Karpas-422 (cell line): Measurements from ENCODE around the gene ZNF710. TPM values are rescaled to one million over a fixed set of nuclear protein-coding genes. Genes with fewer than 3 reads are reported as not detected.
A peak's percentile ranks its signal among the peaks of the same experiment; 100 is the strongest.

Experiments
- DNase-seq: peaks from one replicate; pipeline ENCODE4 v3.0.0-alpha.2; 2015
- H2AFZ ChIP-seq: fragments of 200-600 bp; sonication (generic); 2 replicates; pipeline ENCODE4 v1.6.1; 2014; ENCODE audit warnings: antibody characterized with exemption, low read length, mixed read lengths
- H3K27ac ChIP-seq: fragments of 200-600 bp; sonication (generic); 2 replicates; pipeline ENCODE4 v1.5.1; 2014; ENCODE audit warnings: mild to moderate bottlenecking, low read length, moderate library complexity
- H3K27me3 ChIP-seq: fragments of 200-600 bp; sonication (generic); 2 replicates; pipeline ENCODE4 v1.6.1; 2014; ENCODE audit warnings: low read length, mixed read lengths
- H3K36me3 ChIP-seq: fragments of 200-600 bp; sonication (generic); 2 replicates; pipeline ENCODE4 v1.6.1; 2014; ENCODE audit warnings: low read length, mixed read lengths; ENCODE audit not compliant: insufficient read depth
- H3K4me1 ChIP-seq: fragments of 200-600 bp; sonication (generic); 2 replicates; pipeline ENCODE4 v1.6.1; 2014; ENCODE audit warnings: mild to moderate bottlenecking, low read length, mixed read lengths
- H3K4me2 ChIP-seq: fragments of 200-600 bp; sonication (generic); 2 replicates; pipeline ENCODE4 v1.6.1; 2014; ENCODE audit warnings: low read length, low read depth, mild to moderate bottlenecking; ENCODE audit not compliant: poor library complexity, severe bottlenecking
- H3K4me3 ChIP-seq: fragments of 200-600 bp; sonication (generic); 2 replicates; pipeline ENCODE4 v1.5.1; 2014; ENCODE audit warnings: mild to moderate bottlenecking, antibody characterized with exemption, low read length, mixed read lengths
- H3K79me2 ChIP-seq: fragments of 200-600 bp; sonication (generic); 2 replicates; pipeline ENCODE4 v1.6.1; 2014; ENCODE audit warnings: mild to moderate bottlenecking, low read length, mixed read lengths
- H3K9ac ChIP-seq: fragments of 200-600 bp; sonication (generic); 2 replicates; pipeline ENCODE4 v1.6.0; 2014; ENCODE audit warnings: low read length
- H3K9me2 ChIP-seq: fragments of 200-600 bp; sonication (generic), shearing (Covaris generic); replicated peaks from 2 replicates; pipeline ENCODE4 v1.6.0; 2014; ENCODE audit warnings: mild to moderate bottlenecking, low read length, moderate library complexity; ENCODE audit not compliant: insufficient read depth
- H3K9me3 ChIP-seq: fragments of 300-700, 200-600 bp; sonication (generic); 2 replicates; pipeline ENCODE4 v1.6.1; 2014; ENCODE audit warnings: low read length, mixed read lengths
- H4K20me1 ChIP-seq: fragments of 200-600 bp; sonication (generic); 2 replicates; pipeline ENCODE4 v1.6.1; 2014; ENCODE audit warnings: mild to moderate bottlenecking, antibody characterized with exemption, low read length, low read depth; ENCODE audit not compliant: insufficient read depth
- total RNA-seq: library from RNA; depleted of rRNA; stranded (reverse); fragments of >200 nt; shearing (Covaris generic); gene quantifications from 2 replicates; pipeline ENCODE4 v1.2.3, GENCODE V29; 2014; ENCODE audit warnings: low replicate concordance

Gene ZNF710
- total RNA-seq, 1 experiment from 2014 or later = 25.2 TPM

DNA sequence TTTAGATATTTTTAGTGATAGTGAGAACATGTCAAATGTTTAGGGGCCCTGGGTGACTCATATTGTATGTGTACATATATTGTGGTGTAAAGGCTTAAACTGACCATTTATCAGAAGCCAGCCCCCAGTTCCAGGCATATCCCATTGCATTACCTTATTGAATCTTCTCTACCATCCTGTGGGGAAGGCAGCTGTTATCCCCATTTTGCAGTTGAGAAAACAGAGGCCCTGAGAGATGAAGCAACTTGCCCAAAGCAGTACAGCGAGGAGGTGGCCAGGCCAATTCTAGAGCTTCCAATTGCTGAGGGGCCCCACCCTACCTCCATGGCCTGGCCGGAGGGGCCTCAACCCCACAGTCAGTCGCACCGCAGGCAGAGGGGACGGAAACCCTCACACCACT is 47.9 kb downstream of the ZNF710 start:
- no peaks in the 10 kb centered on the region for H3K9me3 ChIP-seq
- H3K27me3 ChIP-seq = no peaks in the 10 kb centered on the region
- H3K9me2 ChIP-seq = no peaks in the 10 kb centered on the region
- no peaks in the 10 kb centered on the region for H4K20me1 ChIP-seq
- no peak overlapping the region for H2AFZ ChIP-seq
- DNase-seq = peak; percentile 39
- H3K4me3 ChIP-seq = no peak overlapping the region
- peak overlapping the region; percentile 96 for H3K27ac ChIP-seq
- no peak overlapping the region for H3K4me2 ChIP-seq
- H3K9ac ChIP-seq = no peak overlapping the region
- peaks cover 54% of the 10 kb centered on the region for H3K4me1 ChIP-seq
- no peaks in the 10 kb centered on the region for H3K36me3 ChIP-seq
- H3K79me2 ChIP-seq = peaks cover 88% of the 10 kb centered on the region

DNA sequence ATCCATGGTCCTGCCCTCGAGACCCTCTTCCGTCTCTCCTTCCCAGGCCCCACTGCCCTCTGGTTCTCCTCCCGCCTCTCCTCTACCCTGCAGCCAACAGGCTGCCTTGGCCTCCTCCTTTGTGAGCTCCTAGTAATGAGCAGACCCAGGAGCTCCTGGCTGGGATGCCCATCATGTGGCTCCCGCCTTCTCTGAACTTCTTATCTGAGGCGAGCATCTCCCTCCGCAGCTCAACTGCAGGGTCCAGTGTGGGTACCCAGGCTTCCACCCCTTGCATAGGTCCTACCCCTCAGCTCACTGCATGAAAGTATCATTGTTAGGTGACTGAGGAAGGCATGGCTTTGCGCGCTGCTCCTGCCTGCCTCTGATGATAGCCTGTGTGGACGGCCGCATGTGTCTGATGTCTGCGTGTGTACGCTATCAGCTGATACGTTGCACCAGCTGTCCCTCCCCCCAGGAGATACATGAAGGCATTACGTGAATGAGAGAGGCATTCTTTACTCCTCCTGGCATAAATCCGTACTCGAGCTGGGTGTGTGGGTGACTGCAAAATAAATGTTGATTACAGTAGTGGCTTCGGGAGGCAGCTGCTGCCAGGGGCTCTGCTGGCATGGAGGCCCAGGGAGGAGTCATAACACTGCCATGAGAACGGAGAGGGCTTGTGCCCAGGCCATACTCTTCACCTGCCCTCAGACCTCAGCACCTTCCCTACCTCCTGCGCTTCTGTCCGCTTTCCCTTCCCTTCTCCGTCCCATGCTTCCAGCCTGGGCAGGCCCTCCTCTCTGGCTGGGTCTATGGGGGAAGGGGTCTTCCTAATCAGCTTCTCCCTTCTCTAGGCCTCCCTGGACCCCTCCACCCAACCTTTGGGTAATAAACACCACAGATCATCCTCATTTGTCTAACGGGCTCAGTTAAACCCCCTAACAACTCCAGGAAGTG is 48.8 kb downstream of the ZNF710 start:
- Histone ChIP-seq H3K27me3 (no peaks in the 10 kb centered on the region), H2AFZ (no peak overlapping the region), H3K79me2 (peaks cover 88% of the 10 kb centered on the region), H3K27ac (peak overlapping the region; percentile 9; the same call in 1 of the 2 replicates), H4K20me1 (no peaks in the 10 kb centered on the region), H3K9me2 (no peaks in the 10 kb centered on the region), H3K9ac (no peak overlapping the region), H3K4me3 (no peak overlapping the region), H3K9me3 (no peaks in the 10 kb centered on the region), H3K36me3 (no peaks in the 10 kb centered on the region), H3K4me1 (peaks cover 50% of the 10 kb centered on the region), H3K4me2 (no peak overlapping the region)
- no peak for DNase-seq

DNA sequence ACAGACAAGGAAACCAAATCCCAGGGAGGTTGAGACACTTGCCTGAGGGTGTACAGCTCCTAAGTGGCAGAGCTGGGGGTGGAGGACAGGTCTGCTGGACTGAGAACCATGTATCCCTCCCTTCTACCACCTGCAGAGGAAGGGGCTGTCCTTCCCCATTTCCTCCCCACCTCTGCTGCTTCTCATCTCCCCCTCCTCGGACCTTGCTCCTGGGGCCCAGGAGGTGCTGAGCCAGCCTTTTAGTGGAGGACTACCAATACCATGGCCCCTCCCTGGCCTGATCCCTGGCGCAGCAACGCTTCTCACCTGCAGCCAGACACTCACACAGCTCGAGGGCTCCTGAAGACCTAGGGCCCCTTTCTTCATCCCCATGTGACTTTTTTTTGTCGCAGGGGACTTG is 50.8 kb downstream of the ZNF710 start:
- Histone ChIP-seq H2AFZ (no peak overlapping the region), H3K79me2 (peaks cover 84% of the 10 kb centered on the region), H3K36me3 (no peaks in the 10 kb centered on the region), H3K9ac (no peak overlapping the region), H3K4me1 (peaks cover 37% of the 10 kb centered on the region), H3K4me2 (no peak overlapping the region), H3K27me3 (no peaks in the 10 kb centered on the region), H3K4me3 (no peak overlapping the region), H4K20me1 (no peaks in the 10 kb centered on the region), H3K27ac (no peak overlapping the region), H3K9me3 (no peaks in the 10 kb centered on the region), H3K9me2 (no peaks in the 10 kb centered on the region)
- DNase-seq = no peak

DNA sequence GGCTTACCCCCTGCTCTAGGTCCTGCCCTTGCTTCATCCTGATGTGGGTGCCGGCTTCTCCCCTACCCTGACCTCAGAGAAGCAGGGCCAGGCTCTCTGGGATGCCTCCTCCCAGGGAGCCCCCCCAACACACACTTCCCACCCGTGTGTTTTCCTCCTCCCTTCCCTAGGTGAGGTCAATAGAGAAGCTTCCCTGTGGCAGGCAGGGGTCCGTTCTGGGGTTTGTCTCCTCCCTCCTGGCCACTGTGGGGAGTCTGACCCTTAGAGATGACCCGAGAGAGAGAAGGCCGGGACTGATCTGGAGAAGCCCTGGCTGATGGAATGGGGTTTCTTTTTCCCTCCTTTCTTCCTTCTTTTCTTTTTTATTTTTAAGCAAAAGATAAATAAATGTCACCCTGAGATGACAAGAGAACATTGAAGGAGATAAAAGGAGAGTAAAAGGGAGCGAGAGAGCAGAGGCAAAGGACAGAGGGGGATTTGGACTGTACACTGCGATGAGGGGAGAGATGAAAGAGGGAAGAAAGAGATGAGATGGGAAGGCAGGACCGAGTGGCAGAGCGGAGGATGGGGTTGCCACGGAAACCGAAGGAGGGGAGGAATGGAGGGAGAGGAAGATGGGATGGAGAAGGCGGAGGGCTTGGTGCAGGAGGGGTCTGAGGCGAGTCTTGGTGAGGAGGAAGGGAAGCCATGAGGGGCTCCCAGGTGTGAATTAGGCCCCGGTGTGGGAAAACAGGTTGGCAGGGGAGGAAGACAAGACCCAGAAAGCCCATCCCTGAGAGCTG is 52.8 kb downstream of the ZNF710 start:
- Histone ChIP-seq H2AFZ (no peak overlapping the region), H3K4me1 (peaks cover 37% of the 10 kb centered on the region), H3K36me3 (no peaks in the 10 kb centered on the region), H3K9me3 (no peaks in the 10 kb centered on the region), H3K79me2 (peaks cover 71% of the 10 kb centered on the region), H4K20me1 (no peaks in the 10 kb centered on the region), H3K9ac (no peak overlapping the region), H3K27ac (peak overlapping the region; percentile 22; the same call in 1 of the 2 replicates), H3K4me3 (no peak overlapping the region), H3K4me2 (no peak overlapping the region), H3K9me2 (no peaks in the 10 kb centered on the region), H3K27me3 (no peaks in the 10 kb centered on the region)
- no peak for DNase-seq

DNA sequence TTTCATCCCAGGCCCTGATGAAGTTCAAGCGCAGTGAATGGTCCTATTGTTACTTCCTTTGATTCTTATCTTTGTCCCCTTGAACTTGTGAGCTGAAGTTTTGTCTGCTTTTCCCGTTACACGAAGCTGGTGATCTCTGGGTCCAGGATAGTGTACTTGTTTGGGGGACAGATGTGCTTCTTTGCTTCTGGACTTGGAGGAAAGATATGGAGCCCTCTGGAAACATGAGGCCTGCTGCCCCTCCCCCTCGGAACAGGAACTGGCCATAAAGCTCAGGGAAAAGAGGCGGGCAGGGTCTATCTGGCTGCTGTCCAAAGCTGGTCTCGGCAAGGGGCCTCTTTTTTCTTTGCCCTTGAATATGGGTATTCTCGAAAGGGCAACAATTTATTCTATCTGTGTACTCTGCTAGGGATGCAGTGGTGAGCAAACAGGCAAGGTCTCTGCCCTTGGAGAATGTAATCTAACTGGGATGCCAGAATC is 53.5 kb downstream of the ZNF710 start:
- no peaks in the 10 kb centered on the region for H3K9me2 ChIP-seq
- no peaks in the 10 kb centered on the region for H3K9me3 ChIP-seq
- H3K27me3 ChIP-seq = no peaks in the 10 kb centered on the region
- no peaks in the 10 kb centered on the region for H3K36me3 ChIP-seq
- no peak for DNase-seq
- no peak overlapping the region for H2AFZ ChIP-seq
- peaks cover 42% of the 10 kb centered on the region for H3K4me1 ChIP-seq
- no peak overlapping the region for H3K9ac ChIP-seq
- peak overlapping the region; percentile 41; the same call in 1 of the 2 replicates for H3K27ac ChIP-seq
- H3K4me3 ChIP-seq = no peak overlapping the region
- H3K4me2 ChIP-seq = no peak overlapping the region
- peaks cover 67% of the 10 kb centered on the region for H3K79me2 ChIP-seq
- H4K20me1 ChIP-seq = no peaks in the 10 kb centered on the region

DNA sequence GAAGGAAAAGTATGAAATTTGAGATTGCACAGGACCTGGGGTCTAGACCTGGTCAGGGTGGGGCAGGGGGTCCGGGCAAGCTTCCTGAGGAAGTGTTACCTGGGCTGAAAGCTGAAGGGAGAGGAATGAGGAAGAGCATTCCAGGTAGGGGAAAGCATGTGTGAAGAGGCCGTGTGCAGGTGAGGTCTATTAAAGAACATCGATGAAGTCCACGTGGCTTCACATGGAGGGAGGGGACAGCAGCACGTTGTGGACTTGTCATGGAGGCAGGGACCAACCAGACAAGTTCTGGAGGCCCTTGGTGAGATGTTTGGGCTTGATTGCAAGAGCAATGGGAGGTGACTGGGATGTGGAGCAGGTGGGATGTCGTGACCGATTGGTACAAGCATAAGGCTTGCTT is 54.1 kb downstream of the ZNF710 start:
- H3K4me3 ChIP-seq = no peak overlapping the region
- H3K9me3 ChIP-seq = no peaks in the 10 kb centered on the region
- H3K4me2 ChIP-seq = no peak overlapping the region
- no peaks in the 10 kb centered on the region for H3K9me2 ChIP-seq
- H3K27ac ChIP-seq = peak overlapping the region; percentile 41; the same call in 1 of the 2 replicates
- H3K79me2 ChIP-seq = peaks cover 63% of the 10 kb centered on the region
- no peaks in the 10 kb centered on the region for H4K20me1 ChIP-seq
- DNase-seq = no peak
- H2AFZ ChIP-seq = no peak overlapping the region
- no peaks in the 10 kb centered on the region for H3K27me3 ChIP-seq
- peaks cover 48% of the 10 kb centered on the region for H3K4me1 ChIP-seq
- H3K36me3 ChIP-seq = no peaks in the 10 kb centered on the region
- no peak overlapping the region for H3K9ac ChIP-seq

DNA sequence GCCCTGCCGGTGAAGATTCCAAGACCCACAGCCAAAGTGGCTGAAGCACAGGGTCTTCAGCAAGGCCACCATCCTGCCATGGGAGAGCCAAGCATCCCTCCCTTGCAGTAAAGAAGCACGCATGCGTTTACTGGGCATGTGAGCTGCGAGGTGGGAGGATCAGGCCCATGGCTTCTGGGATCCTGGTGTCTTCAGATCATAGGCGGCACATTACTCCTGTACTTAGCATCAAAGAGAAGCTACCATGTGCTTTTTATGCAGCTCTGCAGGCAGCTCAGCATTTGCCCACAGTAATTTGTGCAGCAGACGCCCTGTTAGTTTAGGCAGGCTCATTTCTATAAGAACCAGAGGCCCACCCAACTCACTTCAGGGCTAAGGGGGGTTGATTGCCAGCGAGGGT is 55.4 kb downstream of the ZNF710 start:
- Histone ChIP-seq H3K9ac (0 out of 2 replicates have a peak overlapping the region, but pooled peaks have one; percentile 29), H2AFZ (no peak overlapping the region), H3K9me2 (no peaks in the 10 kb centered on the region), H3K79me2 (peaks cover 72% of the 10 kb centered on the region), H3K4me1 (peaks cover 61% of the 10 kb centered on the region), H3K36me3 (no peaks in the 10 kb centered on the region), H3K27me3 (no peaks in the 10 kb centered on the region), H3K9me3 (no peaks in the 10 kb centered on the region), H3K27ac (peak overlapping the region; percentile 92), H4K20me1 (no peaks in the 10 kb centered on the region), H3K4me2 (no peak overlapping the region), H3K4me3 (no peak overlapping the region)
- DNase-seq = no peak

DNA sequence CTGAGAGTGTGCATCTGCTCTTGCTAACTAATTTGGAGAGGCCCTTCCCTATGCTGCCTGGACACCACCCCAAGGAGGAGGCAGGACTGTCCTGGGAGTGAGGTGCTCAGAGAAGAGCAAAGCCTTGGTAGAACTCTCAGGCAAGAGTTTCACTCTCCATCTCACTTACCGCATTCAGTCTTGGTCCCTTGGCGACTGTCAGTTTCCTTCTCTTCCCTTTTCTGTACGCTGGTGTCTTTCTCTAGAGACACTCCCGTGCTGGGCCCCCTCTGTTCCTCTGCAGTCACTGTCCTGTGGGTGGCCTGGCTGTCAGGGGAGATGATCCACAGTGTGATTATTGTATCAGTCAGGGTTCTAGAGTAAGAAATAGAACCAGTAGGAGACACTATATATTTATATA is 57.2 kb downstream of the ZNF710 start:
- no peaks in the 10 kb centered on the region for H3K27me3 ChIP-seq
- peaks cover 79% of the 10 kb centered on the region for H3K4me1 ChIP-seq
- no peaks in the 10 kb centered on the region for H3K9me2 ChIP-seq
- peaks cover 74% of the 10 kb centered on the region for H3K79me2 ChIP-seq
- H3K9ac ChIP-seq = peak overlapping the region; percentile 71
- H3K9me3 ChIP-seq = no peaks in the 10 kb centered on the region
- no peak overlapping the region for H2AFZ ChIP-seq
- H3K36me3 ChIP-seq = no peaks in the 10 kb centered on the region
- peak; percentile 89 for DNase-seq
- peak overlapping the region; percentile 62 for H3K4me2 ChIP-seq
- H3K4me3 ChIP-seq = peak overlapping the region; percentile 65
- peak overlapping the region; percentile 92 for H3K27ac ChIP-seq
- no peaks in the 10 kb centered on the region for H4K20me1 ChIP-seq
